ENCODE measurements around the gene GGN. TPM values are rescaled to one million over a fixed set of nuclear protein-coding genes. Genes with fewer than 3 reads are reported as not detected.
A peak's percentile ranks its signal among the peaks of the same experiment; 100 is the strongest.

GGN gene
- total and polyA plus RNA-seq, 4 donors = 0.28 to 1.9 (median 1.3) TPM; not detected in 1

GRCh38 chr19:38383184-38383583, 4.7 kb downstream of the GGN start:
- Histone ChIP-seq H3K4me1 (ENCODE audit: control insufficient read depth, insufficient read depth, low read length) (peaks cover 23% of the 10 kb centered on the region), H3K9me3 (ENCODE audit: control insufficient read depth, insufficient read depth, low read length) (no peaks in the 10 kb centered on the region), H3K27ac (ENCODE audit: low read depth, low read length) (no peak overlapping the region), H3K36me3 (ENCODE audit: control insufficient read depth, insufficient read depth, low read length) (peaks cover 84% of the 10 kb centered on the region), H3K4me3 (ENCODE audit: low read depth, low read length) (no peak overlapping the region), H3K27me3 (ENCODE audit: control insufficient read depth, insufficient read depth, low read length) (peaks cover 20% of the 10 kb centered on the region)
- 98% methylated on average over 9 of the region's 10 CpGs for WGBS (ENCODE audit: insufficient coverage)
- DNase-seq (ENCODE audit: low read depth in 4 of 6, low spot score in 6 of 6) = no peak

- 98% methylated on average over 8 of the region's 9 CpGs for WGBS (ENCODE audit: insufficient coverage)
- Histone ChIP-seq H3K36me3 (ENCODE audit: control insufficient read depth, insufficient read depth, low read length) (peaks cover 98% of the 10 kb centered on the region), H3K4me3 (ENCODE audit: low read depth, low read length) (no peak overlapping the region), H3K4me1 (ENCODE audit: control insufficient read depth, insufficient read depth, low read length) (peaks cover 9% of the 10 kb centered on the region), H3K27me3 (ENCODE audit: control insufficient read depth, insufficient read depth, low read length) (peaks cover 14% of the 10 kb centered on the region), H3K9me3 (ENCODE audit: control insufficient read depth, insufficient read depth, low read length) (no peaks in the 10 kb centered on the region), H3K27ac (ENCODE audit: low read depth, low read length) (no peak overlapping the region)
- DNase-seq (ENCODE audit: low read depth in 4 of 6, low spot score in 6 of 6) = no peak
Observed at GRCh38 chr19:38381138-38381537, 6.7 kb downstream of the GGN start.

- Histone ChIP-seq H3K36me3 (ENCODE audit: control insufficient read depth, insufficient read depth, low read length) (peaks cover 78% of the 10 kb centered on the region), H3K4me3 (ENCODE audit: low read depth, low read length) (no peak overlapping the region), H3K27me3 (ENCODE audit: control insufficient read depth, insufficient read depth, low read length) (no peaks in the 10 kb centered on the region), H3K27ac (ENCODE audit: low read depth, low read length) (no peak overlapping the region), H3K9me3 (ENCODE audit: control insufficient read depth, insufficient read depth, low read length) (no peaks in the 10 kb centered on the region), H3K4me1 (ENCODE audit: control insufficient read depth, insufficient read depth, low read length) (peaks cover 17% of the 10 kb centered on the region)
- no peak for DNase-seq (ENCODE audit: low read depth in 4 of 6, low spot score in 6 of 6)
- 89% methylated on average over 7 of the region's 10 CpGs for WGBS (ENCODE audit: insufficient coverage)
Observed at GRCh38 chr19:38378866-38379265, 9.0 kb downstream of the GGN start.

- peaks cover 21% of the 10 kb centered on the region for H3K4me1 ChIP-seq (ENCODE audit: control insufficient read depth, insufficient read depth, low read length)
- H3K36me3 ChIP-seq (ENCODE audit: control insufficient read depth, insufficient read depth, low read length) = peaks cover 60% of the 10 kb centered on the region
- H3K27ac ChIP-seq (ENCODE audit: low read depth, low read length) = no peak overlapping the region
- no peak overlapping the region for H3K4me3 ChIP-seq (ENCODE audit: low read depth, low read length)
- no peaks in the 10 kb centered on the region for H3K9me3 ChIP-seq (ENCODE audit: control insufficient read depth, insufficient read depth, low read length)
- 93% methylated on average over 3 of the region's 4 CpGs for WGBS (ENCODE audit: insufficient coverage)
- no peak for DNase-seq (ENCODE audit: low read depth in 4 of 6, low spot score in 6 of 6)
- no peaks in the 10 kb centered on the region for H3K27me3 ChIP-seq (ENCODE audit: control insufficient read depth, insufficient read depth, low read length)
Observed at GRCh38 chr19:38377052-38377451, 10.8 kb downstream of the GGN start.

- H3K27me3 ChIP-seq (ENCODE audit: control insufficient read depth, insufficient read depth, low read length) = no peaks in the 10 kb centered on the region
- H3K36me3 ChIP-seq (ENCODE audit: control insufficient read depth, insufficient read depth, low read length) = peaks cover 56% of the 10 kb centered on the region
- peaks cover 21% of the 10 kb centered on the region for H3K4me1 ChIP-seq (ENCODE audit: control insufficient read depth, insufficient read depth, low read length)
- no peak for DNase-seq (ENCODE audit: low read depth in 4 of 6, low spot score in 6 of 6)
- H3K27ac ChIP-seq (ENCODE audit: low read depth, low read length) = no peak overlapping the region
- WGBS (ENCODE audit: insufficient coverage) = 92% methylated on average over 3 of the region's 3 CpGs
- no peaks in the 10 kb centered on the region for H3K9me3 ChIP-seq (ENCODE audit: control insufficient read depth, insufficient read depth, low read length)
- no peak overlapping the region for H3K4me3 ChIP-seq (ENCODE audit: low read depth, low read length)
Observed at GRCh38 chr19:38376576-38376975, 11.3 kb downstream of the GGN start.

- DNase-seq (ENCODE audit: low read depth in 4 of 6, low spot score in 6 of 6) = no peak
- Histone ChIP-seq H3K36me3 (ENCODE audit: control insufficient read depth, insufficient read depth, low read length) (peaks cover 47% of the 10 kb centered on the region), H3K9me3 (ENCODE audit: control insufficient read depth, insufficient read depth, low read length) (no peaks in the 10 kb centered on the region), H3K27ac (ENCODE audit: low read depth, low read length) (no peak overlapping the region), H3K4me1 (ENCODE audit: control insufficient read depth, insufficient read depth, low read length) (peaks cover 21% of the 10 kb centered on the region), H3K4me3 (ENCODE audit: low read depth, low read length) (peak overlapping the region; percentile 84), H3K27me3 (ENCODE audit: control insufficient read depth, insufficient read depth, low read length) (no peaks in the 10 kb centered on the region)
- WGBS (ENCODE audit: insufficient coverage) = no CpG with 5 or more reads among the region's 5 CpGs
Observed at GRCh38 chr19:38375748-38376147, 12.1 kb downstream of the GGN start.

GRCh38 chr19:38375098-38375493, 12.7 kb downstream of the GGN start:
- peak overlapping the region; percentile 94 for H3K27ac ChIP-seq (ENCODE audit: low read depth, low read length)
- no peaks in the 10 kb centered on the region for H3K27me3 ChIP-seq (ENCODE audit: control insufficient read depth, insufficient read depth, low read length)
- H3K36me3 ChIP-seq (ENCODE audit: control insufficient read depth, insufficient read depth, low read length) = peaks cover 41% of the 10 kb centered on the region
- no peaks in the 10 kb centered on the region for H3K9me3 ChIP-seq (ENCODE audit: control insufficient read depth, insufficient read depth, low read length)
- DNase-seq (ENCODE audit: low read depth in 4 of 6, low spot score in 6 of 6) = no peak
- peaks cover 21% of the 10 kb centered on the region for H3K4me1 ChIP-seq (ENCODE audit: control insufficient read depth, insufficient read depth, low read length)
- peak overlapping the region; percentile 84 for H3K4me3 ChIP-seq (ENCODE audit: low read depth, low read length)
- 2% methylated on average over 18 of the region's 18 CpGs for WGBS (ENCODE audit: insufficient coverage)

GRCh38 chr19:38374332-38375097, 13.3 kb downstream of the GGN start, which contains the start of gene PSMD8:
Gene PSMD8, plus strand, starts transcription at chr19:38374571. Its CDS starts 31 bp downstream, at chr19:38374602.
- Histone ChIP-seq H3K36me3 (ENCODE audit: control insufficient read depth, insufficient read depth, low read length) (peaks cover 35% of the 10 kb centered on the region), H3K4me3 (ENCODE audit: low read depth, low read length) (peak within 1 kb of the TSS; percentile 84), H3K9me3 (ENCODE audit: control insufficient read depth, insufficient read depth, low read length) (no peaks in the 10 kb centered on the region), H3K27ac (ENCODE audit: low read depth, low read length) (peak within 1 kb of the TSS; percentile 94), H3K4me1 (ENCODE audit: control insufficient read depth, insufficient read depth, low read length) (peaks cover 21% of the 10 kb centered on the region), H3K27me3 (ENCODE audit: control insufficient read depth, insufficient read depth, low read length) (no peaks in the 10 kb centered on the region)
- WGBS (ENCODE audit: insufficient coverage) = under 1% methylated on average over 65 of the region's 65 CpGs
- peak; percentile 94 to 100 (median 99) for DNase-seq (ENCODE audit: low read depth in 4 of 6, low spot score in 6 of 6)

- DNase-seq (ENCODE audit: low read depth in 4 of 6, low spot score in 6 of 6) = no peak
- 85% methylated on average over 4 of the region's 6 CpGs for WGBS (ENCODE audit: insufficient coverage)
Observed at GRCh38 chr19:38373907-38374331, 13.9 kb downstream of the GGN start.

GRCh38 chr19:38371081-38371480, 16.8 kb downstream of the GGN start:
- 87% methylated on average over 5 of the region's 6 CpGs for WGBS (ENCODE audit: insufficient coverage)
- Histone ChIP-seq H3K4me3 (ENCODE audit: low read depth, low read length) (no peak overlapping the region), H3K27ac (ENCODE audit: low read depth, low read length) (no peak overlapping the region), H3K9me3 (ENCODE audit: control insufficient read depth, insufficient read depth, low read length) (no peaks in the 10 kb centered on the region), H3K36me3 (ENCODE audit: control insufficient read depth, insufficient read depth, low read length) (peaks cover 2% of the 10 kb centered on the region), H3K4me1 (ENCODE audit: control insufficient read depth, insufficient read depth, low read length) (peaks cover 13% of the 10 kb centered on the region), H3K27me3 (ENCODE audit: control insufficient read depth, insufficient read depth, low read length) (no peaks in the 10 kb centered on the region)
- DNase-seq (ENCODE audit: low read depth in 4 of 6, low spot score in 6 of 6) = no peak

More at GRCh38 chr19:38373907-38374331, 13.9 kb downstream of the GGN start:
- Histone ChIP-seq H3K4me1 (ENCODE audit: control insufficient read depth, insufficient read depth, low read length) (peaks cover 21% of the 10 kb centered on the region), H3K9me3 (ENCODE audit: control insufficient read depth, insufficient read depth, low read length) (no peaks in the 10 kb centered on the region), H3K36me3 (ENCODE audit: control insufficient read depth, insufficient read depth, low read length) (peaks cover 29% of the 10 kb centered on the region), H3K27ac (ENCODE audit: low read depth, low read length) (peak overlapping the region; percentile 94), H3K27me3 (ENCODE audit: control insufficient read depth, insufficient read depth, low read length) (no peaks in the 10 kb centered on the region), H3K4me3 (ENCODE audit: low read depth, low read length) (peak overlapping the region; percentile 84)
